Tibial artery (tissue), 4 donors: Measurements from ENCODE around the gene HEBP1.
A peak's percentile ranks its signal among the peaks of the same experiment; 100 is the strongest.

Experiments
- DNase-seq, 2 donors: peaks; one replicate each; pipeline ENCODE4 v3.0.0-alpha.2; 2019
- H3K27ac ChIP-seq, 2 donors: fragments of 200-600 bp; sonication (generic) in 1 of 2; 1 replicate in 1 of 2; 2 replicates in 1 of 2; pipeline ENCODE4 v1.5.1; 2018 to 2019; ENCODE audit warnings: mild to moderate bottlenecking in 1 of 2
- H3K27me3 ChIP-seq, 2 donors: fragments of 200-600 bp; sonication (generic) in 1 of 2; one replicate each; pipeline versions ENCODE4 v1.5.1 to v1.6.0; 2016 to 2019
- H3K36me3 ChIP-seq, 3 donors: fragments of 200-600 bp; sonication (generic) in 2 of 3; one replicate each; pipeline ENCODE4 v1.5.1; 2016 to 2019; ENCODE audit warnings: mild to moderate bottlenecking in 2 of 3
- H3K4me1 ChIP-seq, 4 donors: fragments of 200-600 bp; sonication (generic) in 2 of 4; 1 replicate in 3 of 4; 2 replicates in 1 of 4; pipeline ENCODE4 v1.5.1; 2016 to 2019
- H3K4me3 ChIP-seq, 2 donors: fragments of 200-600 bp; sonication (generic) in 1 of 2; 1 replicate in 1 of 2; 2 replicates in 1 of 2; pipeline ENCODE4 v1.5.1; 2018 to 2019; ENCODE audit warnings: mild to moderate bottlenecking in 2 of 2
- H3K9me3 ChIP-seq, 3 donors: fragments of 200-600 bp; sonication (generic) in 1 of 3; one replicate each; pipeline ENCODE4 v1.5.1; 2016 to 2019
- CTCF ChIP-seq, 2 experiments: fragments of 200-600 bp in 1 of 2; fragments of 450-650 bp in 1 of 2; IDR thresholded peaks; one replicate each; pipeline ENCODE4 v1.5.1; 2017 to 2019; ENCODE audit warnings: antibody characterized with exemption in 2 of 2, mild to moderate bottlenecking in 1 of 2, moderate library complexity in 1 of 2
- intact Hi-C: fragments of 100-400 bp; cut with DNase I; formaldehyde crosslinking; loops from one replicate; pipeline ENCODE4 v1.15.0; 2023; ENCODE audit warnings: low total_unique reads

Gene HEBP1

GRCh38 chr12:13000925-13001774 lies 1.1 kb upstream of the HEBP1 start:
- peak overlapping the region; percentile 69 to 82 for H3K4me3 ChIP-seq
- intact Hi-C loops, result no loop called here
- peaks cover 0 to 41% (median 17%) of the 10 kb centered on the region in 4 donors for H3K4me1 ChIP-seq
- DNase-seq, result peak; percentile 48 to 75
- peak overlapping the region; percentile 88 to 90 for H3K27ac ChIP-seq
- H3K27me3 ChIP-seq, result no peaks in the 10 kb centered on the region
- H3K9me3 ChIP-seq, result no peaks in the 10 kb centered on the region
- peak in 1 of 2 experiments; percentile 46 for TF ChIP-seq CTCF (IDR thresholded peaks at IDR 0.05)
- H3K36me3 ChIP-seq, result no peaks in the 10 kb centered on the region

GRCh38 chr12:13000616-13000924 lies 505 bp upstream of the HEBP1 start:
- intact Hi-C loops, result no loop called here
- Histone ChIP-seq H3K9me3 (no peaks in the 10 kb centered on the region), H3K27me3 (no peaks in the 10 kb centered on the region), H3K27ac (peak overlapping the region; percentile 88 to 90), H3K4me3 (peak overlapping the region; percentile 69 to 82), H3K36me3 (no peaks in the 10 kb centered on the region), H3K4me1 (peaks cover 0 to 41% (median 17%) of the 10 kb centered on the region in 4 donors)
- TF ChIP-seq CTCF (IDR thresholded peaks at IDR 0.05), result no peak
- DNase-seq, result no peak

GRCh38 chr12:12999271-12999958 lies 650 bp downstream of the HEBP1 start:
- H3K27ac ChIP-seq, result peak overlapping the region; percentile 81 to 90
- DNase-seq, result no peak
- no peaks in the 10 kb centered on the region for H3K27me3 ChIP-seq
- peak overlapping the region; percentile 69 to 82 for H3K4me3 ChIP-seq
- peaks cover 0 to 41% (median 17%) of the 10 kb centered on the region in 4 donors for H3K4me1 ChIP-seq
- TF ChIP-seq CTCF (IDR thresholded peaks at IDR 0.05), result no peak
- intact Hi-C loops, result no loop called here
- no peaks in the 10 kb centered on the region for H3K9me3 ChIP-seq
- no peaks in the 10 kb centered on the region for H3K36me3 ChIP-seq

- Histone ChIP-seq H3K27me3 (no peaks in the 10 kb centered on the region), H3K4me1 (peaks cover 0 to 41% (median 17%) of the 10 kb centered on the region in 4 donors), H3K36me3 (no peaks in the 10 kb centered on the region), H3K9me3 (no peaks in the 10 kb centered on the region), H3K27ac (no peak overlapping the region), H3K4me3 (no peak overlapping the region)
- intact Hi-C loops, result no loop called here
- TF ChIP-seq CTCF (IDR thresholded peaks at IDR 0.05), result no peak
- no peak for DNase-seq
Measured at GRCh38 chr12:12998248-12998647, 1.8 kb downstream of the HEBP1 start.

- H3K36me3 ChIP-seq, result no peaks in the 10 kb centered on the region
- no peaks in the 10 kb centered on the region for H3K27me3 ChIP-seq
- H3K27ac ChIP-seq, result no peak overlapping the region
- no peak for TF ChIP-seq CTCF (IDR thresholded peaks at IDR 0.05)
- H3K9me3 ChIP-seq, result no peaks in the 10 kb centered on the region
- H3K4me1 ChIP-seq, result peaks cover 0 to 41% (median 17%) of the 10 kb centered on the region in 4 donors
- DNase-seq, result no peak
- H3K4me3 ChIP-seq, result no peak overlapping the region
- intact Hi-C loops, result no loop called here
Measured at GRCh38 chr12:12997734-12998133, 2.3 kb downstream of the HEBP1 start.
